GM23248 (cell line): ENCODE measurements around the gene SNTG2. TPM values are rescaled to one million over a fixed set of nuclear protein-coding genes. Genes with fewer than 3 reads are reported as not detected.
A peak's percentile ranks its signal among the peaks of the same experiment; 100 is the strongest.

ENCODE experiments used
- DNase-seq: peaks from one replicate; pipeline ENCODE4 v3.0.0-alpha.2; 2015
- H2AFZ ChIP-seq: fragments of 200-600 bp; sonication (generic); 2 replicates; pipeline ENCODE4 v1.6.1; 2016; ENCODE audit warnings: antibody characterized with exemption
- H3F3A ChIP-seq: fragments of 200-600 bp; sonication (generic); 2 replicates; pipeline ENCODE4 v1.6.1; 2016; ENCODE audit warnings: mild to moderate bottlenecking, antibody characterized with exemption, mixed run types; ENCODE audit not compliant: insufficient read depth
- H3K27ac ChIP-seq: fragments of 200-600 bp; sonication (generic); 2 replicates; pipeline ENCODE4 v1.5.1; 2016; ENCODE audit warnings: mild to moderate bottlenecking
- H3K27me3 ChIP-seq: fragments of 200-600 bp; sonication (generic); replicated peaks from 2 replicates; pipeline ENCODE4 v1.6.1; 2016; ENCODE audit warnings: mild to moderate bottlenecking; ENCODE audit not compliant: insufficient read depth
- H3K36me3 ChIP-seq: fragments of 200-600 bp; sonication (generic); 2 replicates; pipeline ENCODE4 v1.6.1; 2016; ENCODE audit warnings: low read depth, mild to moderate bottlenecking
- H3K4me1 ChIP-seq: fragments of 200-600 bp; sonication (generic); 2 replicates; pipeline ENCODE4 v1.6.1; 2016; ENCODE audit warnings: mild to moderate bottlenecking; ENCODE audit not compliant: insufficient read depth
- H3K4me2 ChIP-seq: fragments of 200-600 bp; sonication (generic); one replicate; pipeline ENCODE4 v1.6.1; 2016; ENCODE audit warnings: mild to moderate bottlenecking; ENCODE audit not compliant: unreplicated experiment
- H3K4me3 ChIP-seq: fragments of 200-600 bp; sonication (generic); 2 replicates; pipeline ENCODE4 v1.5.1; 2016; ENCODE audit warnings: mild to moderate bottlenecking
- H3K79me2 ChIP-seq: fragments of 200-600 bp; sonication (generic); 2 replicates; pipeline ENCODE4 v1.6.1; 2016; ENCODE audit warnings: mild to moderate bottlenecking; ENCODE audit not compliant: insufficient read depth
- H3K9ac ChIP-seq: fragments of 200-600 bp; sonication (generic); 2 replicates; pipeline ENCODE4 v1.6.1; 2016; ENCODE audit warnings: mild to moderate bottlenecking
- H3K9me2 ChIP-seq: fragments of 200-600 bp; sonication (generic); 2 replicates; pipeline ENCODE4 v1.6.1; 2016; ENCODE audit warnings: mixed run types, mild to moderate bottlenecking, moderate library complexity; ENCODE audit not compliant: insufficient read depth
- H3K9me3 ChIP-seq: fragments of 200-600 bp; sonication (generic); one replicate; pipeline ENCODE4 v1.6.1; 2017; ENCODE audit warnings: low read depth
- H4K20me1 ChIP-seq: fragments of 200-600 bp; sonication (generic); 2 replicates; pipeline ENCODE4 v1.6.0; 2016; ENCODE audit not compliant: insufficient read depth
- EZH2 ChIP-seq: fragments of 200-600 bp; sonication (generic); IDR thresholded peaks from 2 replicates; pipeline ENCODE4 v1.6.1; 2018; ENCODE audit warnings: antibody characterized with exemption, mild to moderate bottlenecking; ENCODE audit not compliant: insufficient read depth, poor library complexity, severe bottlenecking
- EZH2phosphoT487 ChIP-seq: fragments of 200-600 bp; sonication (generic); IDR thresholded peaks from 2 replicates; pipeline ENCODE4 v1.6.1; 2018; ENCODE audit warnings: antibody characterized with exemption, moderate library complexity, mild to moderate bottlenecking, low read depth; ENCODE audit not compliant: insufficient read depth
- WGBS, 2 experiments: methylation state at CpG; one replicate each; pipeline ENCODE4 v1.1.6; 2015 to 2017; ENCODE audit warnings: low lambda C conversion rate in 2 of 2, low coverage in 1 of 2; ENCODE audit errors: missing lambda C conversion rate in 2 of 2; 5-methylcytosine and 5-hydroxymethylcytosine counted together
- in situ Hi-C: fragments of 300-500 bp; cut with MboI; formaldehyde crosslinking; loops from 2 replicates; pipeline ENCODE4 v1.15.0; 2020
- polyA plus RNA-seq: library from polyadenylated mRNA; unstranded; fragments of >200 nt; fragmentation: Nextera tagmentation; extraction: Ambion mirVana; gene quantifications from 2 replicates; pipeline ENCODE4 v1.2.1, GENCODE V29; 2016
- total RNA-seq: library from RNA; depleted of rRNA; stranded (reverse); fragments of >200 nt; shearing (Covaris generic); gene quantifications from 2 replicates; pipeline ENCODE4 v1.2.3, GENCODE V29; 2014

SNTG2 gene
- total and polyA plus RNA-seq, 2 experiments from 2014 or later = not detected

- Histone ChIP-seq H3K9ac (no peak overlapping the region), H3K27ac (no peak overlapping the region), H3F3A (no peaks in the 10 kb centered on the region), H3K9me2 (no peaks in the 10 kb centered on the region), H3K79me2 (no peaks in the 10 kb centered on the region), H2AFZ (no peak overlapping the region), H3K4me2 (no peak overlapping the region), H3K9me3 (no peaks in the 10 kb centered on the region), H3K27me3 (no peaks in the 10 kb centered on the region), H3K4me1 (no peaks in the 10 kb centered on the region), H3K4me3 (no peak overlapping the region), H3K36me3 (no peaks in the 10 kb centered on the region), H4K20me1 (no peaks in the 10 kb centered on the region)
- TF ChIP-seq EZH2 = no peak
- TF ChIP-seq EZH2phosphoT487 = no peak
- in situ Hi-C loops = no loop called here
- 71 to 74% methylated on average over 15 of the region's 15 CpGs for WGBS, 2 experiments
- DNase-seq = no peak
These were observed 13.1 kb upstream of the SNTG2 start for GRCh38 chr2:937530-937929.

- Histone ChIP-seq H3K27me3 (no peaks in the 10 kb centered on the region), H3K79me2 (no peaks in the 10 kb centered on the region), H3K9me2 (no peaks in the 10 kb centered on the region), H3K27ac (no peak overlapping the region), H3K36me3 (no peaks in the 10 kb centered on the region), H3F3A (no peaks in the 10 kb centered on the region), H3K9ac (no peak overlapping the region), H3K4me1 (no peaks in the 10 kb centered on the region), H3K4me2 (no peak overlapping the region), H3K9me3 (no peaks in the 10 kb centered on the region), H3K4me3 (no peak overlapping the region), H4K20me1 (no peaks in the 10 kb centered on the region), H2AFZ (no peak overlapping the region)
- WGBS, 2 experiments = 80 to 83% methylated on average over 20 to 21 of the region's 21 CpGs
- TF ChIP-seq EZH2phosphoT487 (no peak), EZH2 (no peak)
- in situ Hi-C loops = no loop called here
- DNase-seq = no peak
These were observed 12.3 kb upstream of the SNTG2 start for GRCh38 chr2:938181-939005.

- 12 to 18% methylated on average over 8 of the region's 8 CpGs for WGBS, 2 experiments
- no peaks in the 10 kb centered on the region for H3K9me2 ChIP-seq
- no peaks in the 10 kb centered on the region for H3K9me3 ChIP-seq
- no peaks in the 10 kb centered on the region for H3K27me3 ChIP-seq
- no peak overlapping the region for H3K9ac ChIP-seq
- H3K4me3 ChIP-seq = no peak overlapping the region
- H3K79me2 ChIP-seq = no peaks in the 10 kb centered on the region
- no peaks in the 10 kb centered on the region for H3F3A ChIP-seq
- no peak overlapping the region for H2AFZ ChIP-seq
- DNase-seq = peak; percentile 77
- H3K36me3 ChIP-seq = no peaks in the 10 kb centered on the region
- no peaks in the 10 kb centered on the region for H3K4me1 ChIP-seq
- in situ Hi-C loops = no loop called here
- peak overlapping the region; percentile 67 for H3K27ac ChIP-seq
- no peak overlapping the region for H3K4me2 ChIP-seq
- TF ChIP-seq EZH2 (no peak), EZH2phosphoT487 (no peak)
- H4K20me1 ChIP-seq = no peaks in the 10 kb centered on the region
These were observed 10.6 kb upstream of the SNTG2 start for GRCh38 chr2:939936-940601.

- Histone ChIP-seq H3K36me3 (no peaks in the 10 kb centered on the region), H3K9me2 (no peaks in the 10 kb centered on the region), H3K4me3 (no peak overlapping the region), H4K20me1 (no peaks in the 10 kb centered on the region), H3K27me3 (no peaks in the 10 kb centered on the region; the same call in 1 of the 2 replicates), H3F3A (no peaks in the 10 kb centered on the region), H3K27ac (no peak overlapping the region), H3K4me2 (no peak overlapping the region), H3K4me1 (no peaks in the 10 kb centered on the region), H3K9me3 (no peaks in the 10 kb centered on the region), H3K9ac (no peak overlapping the region), H3K79me2 (no peaks in the 10 kb centered on the region), H2AFZ (no peak overlapping the region)
- in situ Hi-C loops = no loop called here
- no peak for TF ChIP-seq EZH2phosphoT487
- WGBS, 2 experiments = 69 to 71% methylated on average over 14 of the region's 14 CpGs
- DNase-seq = no peak
These were observed 8.8 kb upstream of the SNTG2 start for GRCh38 chr2:941871-942270.
